HCEC 1CT (cell line): Measurements from ENCODE around the gene NRG3.

Experiments
- DNase-seq: peaks from one replicate; pipeline ENCODE4 v3.0.0-alpha.2; 2017

Gene NRG3

DNA sequence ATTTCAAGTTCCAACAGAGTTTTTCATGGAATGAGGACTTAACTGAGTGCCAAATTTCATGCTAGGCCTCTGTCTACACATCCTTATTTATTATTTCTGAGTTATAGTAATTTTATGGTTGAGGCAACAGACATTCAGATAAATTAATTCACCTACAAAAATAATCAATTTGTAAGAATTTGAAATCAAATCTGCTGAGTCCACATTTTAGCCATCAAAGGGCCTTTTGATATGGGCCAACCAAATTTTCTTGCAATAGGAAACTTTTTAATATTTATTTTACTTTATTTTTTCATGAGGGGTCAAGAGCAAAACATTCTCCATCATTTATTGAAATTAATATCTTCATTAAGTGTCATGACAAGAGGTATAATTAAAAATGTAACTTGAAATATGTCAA is 875.5 kb downstream of the NRG3 start:
- no peak for DNase-seq

DNA sequence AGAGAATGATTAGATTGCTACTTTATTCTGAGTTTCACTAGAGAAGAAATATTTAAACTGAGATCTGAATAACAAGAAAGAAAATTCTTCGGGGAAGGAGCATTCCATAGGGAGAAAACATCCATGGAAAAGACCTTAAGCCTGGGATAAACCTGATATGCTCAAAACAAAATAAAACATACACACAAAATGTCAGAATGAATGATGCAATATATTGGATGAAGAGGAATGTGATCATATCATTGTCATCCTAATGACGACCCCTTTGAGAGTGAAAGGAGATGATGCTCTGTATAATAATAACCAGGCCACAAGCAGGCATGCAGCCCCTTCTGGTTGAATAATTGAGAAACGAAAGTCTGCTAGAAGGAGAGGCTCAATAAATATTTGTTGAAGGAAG is 882.4 kb downstream of the NRG3 start:
- DNase-seq: no peak

DNA sequence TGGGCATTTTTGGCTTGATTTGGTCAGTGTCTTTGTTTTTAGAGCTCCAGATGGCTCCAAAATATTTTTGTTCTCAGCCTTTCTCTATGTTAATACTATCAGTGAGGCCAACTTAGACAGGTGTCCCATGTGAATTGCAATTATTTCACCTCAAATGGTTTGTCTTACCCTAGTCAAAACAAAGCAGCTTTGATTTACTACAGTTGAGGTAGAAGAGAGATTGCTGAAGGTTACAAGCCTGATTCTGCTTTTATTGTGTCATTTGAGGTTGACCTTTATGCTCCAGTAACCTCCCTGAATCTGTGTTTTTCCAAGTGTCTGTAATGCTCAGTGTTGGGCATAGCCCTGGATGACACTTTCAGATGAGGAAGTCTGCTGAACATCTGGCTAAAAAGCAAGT is 882.9 kb downstream of the NRG3 start:
- DNase-seq: no peak

DNA sequence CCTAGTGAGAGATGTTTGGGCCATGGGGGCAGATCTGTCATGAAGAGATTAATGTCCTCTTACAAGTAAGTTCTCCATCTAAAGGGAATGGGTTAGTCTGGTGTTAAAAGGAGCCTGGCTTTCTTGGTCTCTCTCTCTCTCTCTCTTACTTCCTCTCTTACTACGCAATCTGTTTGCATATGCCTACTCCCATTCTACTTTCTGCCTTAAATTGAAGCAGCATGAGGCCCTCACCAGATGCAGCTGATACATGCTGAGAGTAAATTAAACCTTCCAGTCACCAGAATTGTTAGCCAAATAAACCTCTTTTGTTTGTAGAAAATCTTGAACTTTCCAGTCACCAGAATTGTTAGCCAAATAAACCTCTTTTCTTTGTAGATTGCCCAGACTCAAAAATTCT is 884.1 kb downstream of the NRG3 start:
- DNase-seq: no peak

DNA sequence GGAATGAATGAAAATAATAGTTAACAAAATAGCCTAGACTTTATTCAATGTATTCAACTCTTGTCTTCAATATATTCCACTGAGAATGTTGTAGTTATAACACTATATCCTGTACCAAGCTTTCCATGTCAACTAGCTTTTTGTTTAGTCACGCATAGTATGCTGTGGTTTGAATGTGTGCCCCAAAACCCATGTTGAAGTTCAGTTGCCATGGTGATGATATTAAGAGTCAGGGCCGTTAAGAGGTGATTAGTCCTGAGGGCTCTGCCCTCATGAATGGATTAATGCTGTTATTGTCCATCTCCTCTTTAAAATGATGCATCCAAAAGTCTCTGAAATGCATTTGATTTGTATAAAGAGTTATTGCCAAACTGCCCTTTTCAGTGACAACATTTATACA is 887.6 kb downstream of the NRG3 start:
- no peak for DNase-seq

DNA sequence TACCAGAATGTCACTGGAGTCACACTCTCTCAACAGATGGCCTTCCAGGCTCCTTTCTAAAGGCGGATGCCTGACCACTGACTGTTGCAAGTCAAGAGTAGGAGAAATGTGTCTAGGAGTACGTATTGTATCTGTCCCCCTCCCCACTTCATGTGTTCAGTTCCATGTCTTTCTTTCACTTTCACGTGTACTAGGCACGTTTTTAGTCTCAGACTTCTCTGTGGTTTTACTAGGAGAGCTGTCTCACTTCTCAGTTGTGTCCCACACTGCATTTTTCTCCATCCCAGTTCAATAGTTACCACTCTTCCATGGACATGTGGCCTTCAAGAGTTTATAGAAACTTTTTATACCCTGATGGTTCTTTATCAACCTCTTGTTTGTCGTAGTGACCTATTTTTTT is 893.0 kb downstream of the NRG3 start:
- no peak for DNase-seq

DNA sequence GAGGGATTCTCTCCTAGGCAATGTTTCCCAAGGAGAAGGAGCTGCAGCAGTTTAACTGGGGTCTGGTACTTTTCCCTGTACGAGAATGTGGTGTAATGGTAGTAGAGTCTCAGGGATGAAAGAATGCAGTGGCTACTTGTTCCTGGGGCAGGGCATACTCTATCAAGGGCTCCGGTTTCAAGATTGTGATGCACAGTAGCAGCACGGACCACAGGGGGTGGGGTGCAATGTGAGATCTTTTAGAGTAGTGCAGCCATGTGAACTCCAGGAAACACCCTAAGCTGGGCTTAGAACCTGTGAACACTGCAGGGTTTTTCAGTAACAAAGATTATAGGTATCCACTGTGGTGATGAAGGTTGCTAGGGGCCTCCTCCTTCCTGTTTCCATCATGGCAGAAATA is 903.9 kb downstream of the NRG3 start:
- no peak for DNase-seq

DNA sequence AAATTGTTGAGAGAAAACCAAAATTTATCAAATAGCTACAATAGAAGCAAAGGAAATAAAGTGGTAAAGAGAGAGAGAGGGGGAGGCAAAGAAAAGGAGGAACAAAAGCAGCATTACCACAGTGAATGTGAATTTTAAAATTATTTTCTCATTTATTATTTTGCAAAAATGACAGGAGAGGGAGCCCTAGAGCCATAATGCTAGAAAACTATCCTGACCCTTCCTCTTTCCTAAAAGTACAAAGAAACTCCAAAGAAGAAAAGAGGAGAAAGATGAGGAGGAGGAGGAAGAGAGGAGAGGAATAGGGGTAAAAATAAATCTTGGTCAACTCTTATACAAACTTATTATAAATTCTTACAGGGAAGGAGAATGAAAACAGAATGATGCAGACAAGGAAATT is 921.5 kb downstream of the NRG3 start:
- DNase-seq: no peak

DNA sequence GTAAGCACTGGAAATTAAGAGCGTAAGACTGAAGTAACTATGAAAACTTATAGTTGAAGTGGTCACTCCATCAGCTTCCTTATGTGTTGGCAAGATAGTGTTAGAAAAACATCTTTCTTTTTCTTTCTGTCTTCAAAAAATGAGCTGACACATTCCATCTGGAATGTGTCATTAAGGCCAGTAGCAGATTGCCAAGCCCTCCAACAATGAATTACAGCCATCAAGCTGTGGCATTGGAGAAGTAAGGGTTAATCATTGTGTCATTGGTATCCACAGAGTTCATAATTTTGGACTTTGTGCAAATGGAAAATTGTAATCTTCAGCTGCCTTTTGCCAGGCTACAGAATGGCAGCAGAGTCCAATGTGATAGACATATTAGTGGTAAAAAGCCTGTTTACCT is 926.3 kb downstream of the NRG3 start:
- no peak for DNase-seq

DNA sequence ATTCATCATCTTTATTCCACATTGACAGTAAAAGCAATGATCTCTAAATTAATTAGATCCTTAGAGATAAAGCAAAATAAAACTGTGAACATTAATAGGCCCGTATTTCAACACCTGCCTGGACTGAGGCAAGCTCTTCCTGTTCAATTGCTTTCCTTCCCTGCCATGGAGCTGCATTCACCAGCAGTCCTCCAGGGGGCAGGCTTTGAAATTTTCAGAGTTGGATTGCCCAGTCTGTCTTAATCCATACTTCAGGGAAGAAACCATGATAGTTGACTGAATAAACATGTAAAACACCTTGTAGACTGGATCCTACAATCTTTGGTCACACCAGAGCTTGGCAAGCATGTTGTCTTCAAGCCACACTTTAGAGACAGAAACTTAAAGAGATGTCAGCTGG is 936.6 kb downstream of the NRG3 start:
- no peak for DNase-seq

DNA sequence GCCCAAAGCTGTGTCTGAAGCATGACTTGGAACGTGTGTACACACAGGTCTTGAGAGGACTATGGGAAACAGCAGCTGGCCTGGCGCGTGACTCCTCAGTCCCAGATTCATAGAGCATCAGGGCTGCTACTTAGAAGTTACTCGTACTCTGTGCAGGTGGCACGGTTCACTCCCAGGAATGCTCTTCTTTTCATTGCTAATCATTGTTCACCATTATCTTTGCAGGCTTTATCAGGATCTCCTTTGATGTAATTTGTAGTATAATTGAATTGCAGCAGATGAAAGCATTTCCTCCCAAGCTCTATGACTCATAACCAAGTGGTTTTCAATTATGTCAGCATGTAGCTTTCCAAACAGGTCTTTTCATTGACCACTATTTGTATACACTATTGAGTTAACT is 938.9 kb downstream of the NRG3 start:
- no peak for DNase-seq

DNA sequence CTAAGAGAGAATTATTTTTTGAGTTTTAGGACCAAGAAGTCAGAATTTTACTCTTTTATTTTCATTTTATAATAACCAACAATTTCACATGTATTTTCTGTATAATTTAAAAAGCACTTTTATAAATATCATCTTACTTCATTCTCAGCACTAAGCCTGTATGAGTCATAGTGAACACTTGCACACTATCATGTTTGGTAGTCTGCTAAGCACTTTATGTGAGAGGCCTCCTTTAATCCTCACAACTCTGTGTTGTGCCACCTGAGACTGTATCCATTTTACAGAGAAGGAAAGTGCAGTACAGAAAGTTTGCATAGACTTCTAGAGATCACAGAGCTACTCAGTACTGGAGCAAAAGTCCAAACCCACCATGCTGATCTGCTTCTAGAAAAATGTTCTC is 939.6 kb downstream of the NRG3 start:
- no peak for DNase-seq

DNA sequence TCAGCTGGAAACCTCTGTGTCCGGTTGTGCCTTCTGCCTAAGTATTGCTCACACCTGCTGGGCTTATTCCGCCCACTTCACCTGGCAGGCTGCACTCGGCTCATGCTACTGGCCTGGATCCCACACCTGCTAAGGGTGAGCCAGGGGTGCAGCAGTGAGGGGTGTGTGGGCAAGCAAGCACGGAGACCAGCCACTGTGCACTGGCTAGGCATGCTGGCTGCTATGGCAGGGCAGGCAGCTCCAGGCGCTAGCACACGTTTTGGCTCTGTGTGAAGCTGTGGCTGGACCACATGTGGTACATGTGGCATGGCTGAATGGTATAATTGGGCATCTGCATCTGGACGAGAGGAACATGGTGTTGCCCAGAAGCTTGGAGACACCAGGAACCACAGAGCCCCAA is 940.7 kb downstream of the NRG3 start:
- no peak for DNase-seq

DNA sequence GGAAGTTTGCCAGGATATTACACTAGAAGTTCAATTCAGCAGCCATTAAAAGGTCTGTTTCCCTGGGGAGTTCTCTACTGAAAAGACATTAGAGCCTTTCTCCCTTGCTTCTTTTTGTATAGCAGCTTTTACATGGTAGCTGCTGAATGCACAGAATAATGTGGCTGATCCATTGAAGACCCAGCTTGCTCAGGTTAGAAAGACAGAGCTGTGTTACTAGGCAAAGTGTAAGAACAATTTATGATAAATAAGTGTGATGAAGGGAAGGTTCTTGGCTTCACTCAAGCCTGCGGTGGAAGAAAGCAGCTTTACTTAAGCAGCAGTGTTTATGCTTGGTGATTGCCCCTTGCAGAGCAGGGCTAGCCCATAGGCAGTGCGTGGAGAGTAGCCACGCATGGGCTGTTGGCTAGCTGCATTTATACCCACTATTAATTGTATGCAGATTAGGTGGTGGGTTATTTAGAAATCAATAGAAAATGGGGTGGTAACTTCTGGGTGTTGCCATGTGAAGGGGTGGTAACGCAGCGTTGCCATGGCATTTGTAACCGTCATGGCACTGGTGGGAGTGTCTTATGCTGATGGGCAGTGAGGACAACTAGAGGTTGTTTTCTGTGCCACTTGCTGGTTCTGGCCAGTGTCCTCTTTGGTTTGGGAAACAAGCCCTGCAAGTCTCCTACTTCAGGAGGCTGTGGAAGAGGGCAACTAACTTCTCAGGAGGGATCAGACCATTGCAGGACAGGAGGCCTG is 942.9 kb downstream of the NRG3 start:
- no peak for DNase-seq

DNA sequence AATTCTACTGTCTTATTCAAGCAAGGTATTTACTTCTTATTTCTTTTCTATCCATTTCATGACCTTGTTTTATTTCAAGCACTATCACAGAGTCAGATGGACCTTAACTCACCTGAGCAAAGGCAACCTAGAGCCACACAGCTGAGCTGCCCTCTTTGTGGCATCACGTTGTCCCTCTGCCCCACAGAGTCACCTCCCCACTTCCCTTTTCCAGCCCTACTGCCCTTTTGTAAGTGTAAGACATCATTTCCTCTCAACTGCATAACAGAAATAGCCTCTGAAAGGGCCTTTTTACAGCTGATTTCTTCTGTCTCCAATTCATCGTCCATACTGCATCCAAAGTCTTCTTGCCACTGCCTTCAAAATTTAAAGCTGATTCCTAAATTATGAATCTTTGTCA is 946.0 kb downstream of the NRG3 start:
- DNase-seq: no peak

DNA sequence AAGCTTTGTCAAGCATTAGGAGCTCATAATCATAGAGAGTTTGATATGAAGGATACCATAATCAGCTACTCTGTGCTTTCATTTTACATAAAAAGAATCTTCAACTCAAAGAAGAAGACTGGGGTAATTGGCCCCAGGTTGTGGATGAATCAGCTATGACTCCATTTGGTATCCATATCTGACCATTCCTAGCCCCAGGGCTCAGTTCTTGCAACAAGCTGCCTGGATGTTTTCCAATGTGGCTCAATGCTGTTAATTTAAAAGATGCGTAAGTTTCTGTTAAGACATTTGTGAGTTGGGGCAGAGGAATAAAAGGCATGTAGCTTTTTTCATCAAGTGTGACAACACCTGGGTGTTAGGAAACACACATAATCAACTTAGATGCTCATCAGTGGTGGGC is 951.1 kb downstream of the NRG3 start:
- DNase-seq: no peak

DNA sequence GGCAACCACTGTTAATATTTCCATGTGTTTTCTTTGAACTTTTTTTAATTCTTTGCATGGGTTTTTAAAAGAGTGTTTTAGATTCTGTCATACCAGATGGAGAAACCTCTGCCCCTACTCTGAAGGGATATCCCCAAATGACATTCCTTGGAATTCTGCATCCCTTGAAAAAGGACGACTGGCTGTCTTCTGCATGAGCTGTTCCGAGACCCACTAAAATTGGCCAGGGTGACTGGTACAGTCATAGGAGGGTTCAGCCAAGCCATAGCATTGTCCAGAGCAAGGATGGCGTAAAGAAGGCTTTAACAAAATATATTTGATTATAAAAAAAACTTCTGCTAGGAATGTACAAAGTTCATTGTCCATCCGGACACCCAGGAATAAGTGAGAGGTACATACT is 952.9 kb downstream of the NRG3 start:
- DNase-seq: no peak

DNA sequence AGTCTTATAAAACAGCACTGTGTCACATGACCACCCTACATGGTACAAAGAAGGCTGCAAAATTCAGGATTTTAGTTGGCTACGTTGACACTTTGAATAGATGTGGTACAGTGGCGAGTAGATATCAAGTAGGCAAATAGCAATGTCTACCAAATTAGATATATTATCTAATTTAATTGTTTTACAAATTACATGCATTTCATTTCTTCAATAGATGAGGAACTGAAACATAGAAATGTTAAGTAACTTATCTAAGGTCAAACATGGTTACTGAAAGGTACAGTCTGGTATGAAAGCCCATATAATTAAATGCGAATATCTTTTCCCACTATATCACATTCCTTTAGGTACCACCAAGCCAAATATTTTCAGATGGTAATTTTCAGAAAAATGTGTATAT is 972.2 kb downstream of the NRG3 start:
- DNase-seq: no peak

DNA sequence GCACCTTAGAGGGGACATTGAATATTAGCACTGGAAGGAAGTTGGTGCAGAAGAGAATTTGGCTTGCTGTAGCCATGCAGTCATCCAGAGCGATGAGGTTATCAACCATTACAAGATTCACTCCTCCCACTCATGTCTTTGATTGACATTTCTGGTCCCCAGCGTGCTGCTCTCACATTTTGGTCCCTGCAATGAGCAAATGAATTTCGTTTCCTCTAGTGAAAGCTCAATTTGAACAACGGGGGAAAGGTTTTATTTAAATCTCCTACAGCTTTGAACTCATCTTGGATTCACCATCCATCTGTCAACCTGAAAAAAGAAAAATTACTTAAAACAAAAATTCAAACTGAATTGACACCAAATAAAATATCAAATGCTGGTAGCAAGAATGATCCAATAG is 975.2 kb downstream of the NRG3 start:
- no peak for DNase-seq

DNA sequence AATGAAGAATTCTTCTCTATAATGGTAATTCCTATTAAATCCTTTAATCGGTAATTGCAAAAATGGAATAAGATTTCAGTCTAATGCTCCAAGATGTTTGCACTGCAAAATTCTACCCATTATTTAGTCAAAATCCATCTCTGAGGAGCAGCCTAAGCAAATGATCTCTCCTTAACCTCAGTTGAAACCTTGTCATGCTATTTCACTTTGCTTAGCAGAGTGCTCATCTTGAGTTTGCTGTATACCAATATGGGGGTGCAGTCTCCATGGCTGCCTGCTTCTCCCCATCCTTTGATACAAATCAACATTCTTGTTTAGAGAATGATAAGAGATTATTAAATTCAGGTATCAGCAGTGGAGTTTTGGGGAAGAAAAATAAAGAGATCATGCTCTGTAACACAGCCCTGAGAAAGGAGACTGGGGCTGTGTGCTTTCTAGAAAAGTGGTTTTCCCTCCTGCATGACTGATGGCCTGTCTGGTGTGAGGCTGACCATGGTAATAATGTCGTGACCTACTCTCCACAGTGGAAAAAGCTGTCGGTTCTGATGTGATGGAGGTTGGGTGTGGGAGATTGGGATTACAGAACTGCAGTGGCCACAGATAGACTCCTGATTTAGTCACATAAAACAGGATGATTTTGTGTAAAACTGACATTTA is 982.1 kb downstream of the NRG3 start:
- no peak for DNase-seq

DNA sequence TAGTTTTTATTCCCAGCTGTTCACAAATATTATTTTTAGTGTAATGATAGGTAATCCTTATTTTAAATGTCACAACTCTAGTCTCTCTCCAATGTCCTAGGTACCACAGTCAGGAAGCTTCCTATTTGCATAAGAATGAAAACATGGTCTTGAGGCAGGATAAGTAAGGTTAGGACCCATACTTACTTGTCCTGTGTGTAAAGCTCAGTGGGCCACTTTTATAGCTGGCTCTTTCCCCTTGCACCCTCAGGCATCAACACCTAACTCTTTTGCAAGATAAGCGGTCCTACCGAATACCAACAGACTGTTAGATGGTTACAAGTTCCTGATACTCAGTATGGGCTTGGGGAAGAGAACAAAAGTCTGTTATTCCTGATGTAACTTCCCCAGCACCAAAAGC is 986.9 kb downstream of the NRG3 start:
- no peak for DNase-seq

DNA sequence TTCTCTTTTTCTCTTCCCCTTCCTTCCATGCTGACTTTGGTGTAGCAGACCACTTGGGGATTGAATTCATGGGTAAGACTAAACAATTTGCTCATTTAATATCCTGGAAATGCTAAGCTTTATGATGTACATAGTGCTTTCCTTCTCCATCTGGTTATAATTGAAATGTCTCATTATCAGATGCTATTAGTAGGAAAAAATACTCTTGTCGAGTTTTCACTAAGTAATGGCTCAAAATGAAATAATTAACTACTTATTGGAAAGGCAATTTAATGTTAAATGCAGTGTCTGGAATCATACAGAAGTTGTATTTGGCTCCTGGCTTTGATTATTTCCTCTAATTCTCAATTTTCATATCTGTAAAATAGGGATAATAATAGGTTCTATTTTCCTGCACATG is 990.4 kb downstream of the NRG3 start:
- DNase-seq: no peak

DNA sequence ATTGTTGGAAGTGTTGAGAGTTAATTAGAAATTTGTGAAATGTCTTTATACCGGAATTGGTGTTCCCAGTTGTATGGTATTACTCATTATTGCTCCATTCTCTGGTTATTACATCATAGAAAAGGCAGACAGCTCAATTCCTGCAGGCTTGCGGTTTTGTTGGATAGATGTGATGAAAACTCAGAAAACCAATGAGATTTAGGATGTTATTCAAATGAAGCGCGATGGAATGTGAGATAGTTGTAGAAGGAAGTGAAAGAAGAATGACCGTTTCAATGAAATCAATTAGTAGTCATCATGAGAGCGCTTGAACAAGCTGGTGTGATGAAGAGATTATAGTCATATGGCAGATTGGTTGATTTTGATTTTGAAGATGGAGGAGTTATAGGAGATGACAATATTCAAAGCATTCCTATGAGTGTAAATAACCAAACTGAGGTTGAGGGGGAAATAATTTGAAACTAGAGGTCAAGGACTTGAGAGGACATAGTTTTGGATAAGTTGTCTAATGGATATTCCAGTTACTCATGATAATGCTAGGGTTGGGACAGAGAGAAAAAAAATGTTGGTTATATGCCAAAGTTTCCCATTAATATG is 991.5 kb downstream of the NRG3 start:
- no peak for DNase-seq

DNA sequence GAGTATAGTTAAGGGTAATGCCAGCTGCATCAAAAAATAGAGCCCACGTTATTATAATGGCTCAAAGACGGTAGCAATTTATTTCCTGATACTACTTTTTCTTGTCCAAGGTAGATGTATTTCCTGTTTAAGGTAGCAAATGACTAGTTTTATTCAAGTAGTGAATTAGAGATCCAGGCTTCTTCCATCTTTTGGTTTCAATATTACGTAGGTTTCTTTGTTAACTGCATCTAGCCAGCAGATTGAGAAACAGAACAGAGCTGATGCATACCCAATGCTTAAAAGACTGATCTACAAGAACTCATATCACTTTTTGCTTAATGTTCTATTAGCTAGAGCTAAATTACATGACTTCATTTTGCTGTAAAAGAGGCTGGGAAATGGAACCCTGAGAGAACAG is 992.1 kb downstream of the NRG3 start:
- no peak for DNase-seq

DNA sequence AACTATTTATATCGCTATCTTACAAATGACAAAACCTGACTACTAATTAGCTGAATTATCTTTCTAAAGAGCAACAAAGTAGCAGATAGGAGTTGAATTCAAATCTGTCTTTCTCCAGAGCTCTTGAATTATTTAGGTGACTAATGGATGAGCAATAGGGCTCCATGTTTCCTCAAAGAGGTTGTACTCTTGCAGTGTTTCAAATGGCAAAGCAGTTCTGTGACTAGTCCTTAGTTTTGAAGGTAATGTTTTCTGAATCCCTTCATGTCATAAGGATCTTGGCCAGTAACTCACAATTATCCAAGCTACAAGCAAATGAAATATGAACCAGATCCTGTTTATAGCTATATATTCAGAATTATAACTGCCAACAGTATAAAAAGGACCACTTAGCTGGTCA is 999.7 kb downstream of the NRG3 start:
- DNase-seq: no peak
